MCF 10A (cell line): ENCODE measurements around the gene SELENOP. TPM values are rescaled to one million over a fixed set of nuclear protein-coding genes. Genes with fewer than 3 reads are reported as not detected.

ENCODE experiments used
- BruUV-seq: library from RNA; stranded (reverse); fragments of 400-500 nt; replicated peaks from 2 replicates; lab custom pipeline; 2021; lab: Mats Ljungman, UMichigan
- CTCF ChIA-PET: fragments of 300-600 bp; sonication (Branson Sonifier 250); formaldehyde crosslinking; extraction: SDS; loops from one replicate; lab custom pipeline; 2021; ENCODE audit warnings: antibody characterized with exemption, inconsistent platforms; lab: Yijun Ruan, JAX
- POLR2A ChIA-PET: fragments of 300-600, 350-650 bp; sonication (Branson Sonifier 250); formaldehyde crosslinking; extraction: SDS; loops from one replicate; lab custom pipeline; 2020; ENCODE audit warnings: antibody characterized with exemption, inconsistent platforms; lab: Yijun Ruan, JAX
- DNase-seq: peaks from one replicate; pipeline ENCODE4 v3.0.0-alpha.2; 2018; ENCODE audit not compliant: unreplicated experiment
- H3K27ac Mint-ChIP-seq: one replicate; pipeline ENCODE4 v1.8.0; 2022; ENCODE audit warnings: mild to moderate bottlenecking, low read depth, mixed read lengths; ENCODE audit not compliant: unreplicated experiment
- H3K27me3 Mint-ChIP-seq: one replicate; pipeline ENCODE4 v1.8.0; 2022; ENCODE audit warnings: mixed read lengths; ENCODE audit not compliant: insufficient read depth, unreplicated experiment
- H3K36me3 Mint-ChIP-seq: one replicate; pipeline ENCODE4 v1.8.0; 2022; ENCODE audit warnings: mild to moderate bottlenecking, moderate library complexity, mixed read lengths; ENCODE audit not compliant: insufficient read depth, unreplicated experiment
- H3K4me1 Mint-ChIP-seq: one replicate; pipeline ENCODE4 v1.8.0; 2022; ENCODE audit warnings: mixed read lengths; ENCODE audit not compliant: insufficient read depth, unreplicated experiment
- H3K4me3 Mint-ChIP-seq: one replicate; pipeline ENCODE4 v1.8.0; 2022; ENCODE audit warnings: mild to moderate bottlenecking, moderate library complexity, mixed read lengths; ENCODE audit not compliant: unreplicated experiment
- H3K9me3 Mint-ChIP-seq: one replicate; pipeline ENCODE4 v1.8.0; 2022; ENCODE audit warnings: mixed read lengths; ENCODE audit not compliant: unreplicated experiment
- intact Hi-C: fragments of 100-400 bp; cut with micrococcal nuclease; formaldehyde crosslinking; loops from 2 replicates; pipeline ENCODE4 v1.14.1; 2022
- total RNA-seq: library from RNA; stranded (reverse); gene quantifications from 2 replicates; pipeline ENCODE4 v1.2.3, GENCODE V29; 2022
- TF ChIP-seq, protein P1 (sequence below): fragments of 200-600 bp; IDR thresholded peaks from one replicate; pipeline ENCODE4 v1.8.0; 2022; ENCODE audit warnings: antibody characterized with exemption, mild to moderate bottlenecking; ENCODE audit not compliant: unreplicated experiment

SELENOP gene
- total RNA-seq, 1 experiment from 2014 or later: 8.3 TPM

DNA sequence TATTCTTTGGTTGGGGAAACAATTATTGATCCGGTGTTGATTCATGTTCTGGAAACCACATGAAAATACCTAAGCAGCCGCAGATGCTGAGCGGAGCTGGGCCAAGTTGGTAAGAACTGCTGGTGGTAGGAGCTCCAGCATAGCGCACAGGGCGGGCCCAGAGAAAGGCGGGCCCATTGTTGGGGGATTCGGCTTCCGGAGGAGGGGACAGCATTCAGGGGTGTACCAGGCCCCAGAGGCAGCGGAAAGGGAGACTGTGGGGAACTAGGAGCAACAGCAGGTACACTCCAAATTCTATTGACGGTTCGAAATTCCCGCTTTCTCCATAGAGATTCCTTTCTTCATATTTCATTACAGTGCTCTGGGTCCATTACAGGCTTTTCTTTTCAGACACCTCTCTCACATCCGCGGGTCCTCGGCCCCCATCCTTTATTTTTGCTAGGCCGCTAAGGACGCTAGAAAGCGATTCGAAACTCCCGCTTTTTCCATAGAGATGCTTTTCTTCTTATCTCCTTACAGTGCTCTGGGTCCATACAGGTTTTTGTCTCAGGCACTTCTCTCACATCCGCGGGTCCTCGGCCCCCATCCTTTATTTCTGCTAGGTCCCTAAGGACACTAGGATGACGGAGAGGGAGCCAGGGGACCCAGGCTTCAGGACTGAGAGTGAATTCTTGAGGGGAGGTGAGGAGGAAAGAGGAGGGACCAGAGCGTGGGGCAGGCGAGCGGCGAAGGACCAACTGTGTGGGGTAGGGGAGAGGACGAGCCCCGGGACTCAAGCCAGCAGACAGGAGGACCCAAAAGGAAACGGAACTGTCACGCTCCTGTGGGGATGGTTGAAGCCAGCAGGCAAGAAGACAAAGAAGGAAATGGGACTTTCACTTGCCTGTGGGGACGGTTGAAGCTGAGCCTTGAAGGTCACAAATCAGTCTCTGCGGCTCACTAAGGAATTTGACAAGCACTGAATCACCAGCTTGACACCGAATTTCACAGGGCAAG is 54.8 kb downstream of the SELENOP start, which contains the start of gene CCDC152:
Gene CCDC152, plus strand, starts transcription at position 213 of the 996 bp plus-strand sequence. CDS start 2,304 bp downstream, outside the sequence.
- no peaks in the 10 kb centered on the region for H3K4me1 Mint-ChIP-seq
- H3K9me3 Mint-ChIP-seq: no peaks in the 10 kb centered on the region
- TF ChIP-seq, protein P1, sequence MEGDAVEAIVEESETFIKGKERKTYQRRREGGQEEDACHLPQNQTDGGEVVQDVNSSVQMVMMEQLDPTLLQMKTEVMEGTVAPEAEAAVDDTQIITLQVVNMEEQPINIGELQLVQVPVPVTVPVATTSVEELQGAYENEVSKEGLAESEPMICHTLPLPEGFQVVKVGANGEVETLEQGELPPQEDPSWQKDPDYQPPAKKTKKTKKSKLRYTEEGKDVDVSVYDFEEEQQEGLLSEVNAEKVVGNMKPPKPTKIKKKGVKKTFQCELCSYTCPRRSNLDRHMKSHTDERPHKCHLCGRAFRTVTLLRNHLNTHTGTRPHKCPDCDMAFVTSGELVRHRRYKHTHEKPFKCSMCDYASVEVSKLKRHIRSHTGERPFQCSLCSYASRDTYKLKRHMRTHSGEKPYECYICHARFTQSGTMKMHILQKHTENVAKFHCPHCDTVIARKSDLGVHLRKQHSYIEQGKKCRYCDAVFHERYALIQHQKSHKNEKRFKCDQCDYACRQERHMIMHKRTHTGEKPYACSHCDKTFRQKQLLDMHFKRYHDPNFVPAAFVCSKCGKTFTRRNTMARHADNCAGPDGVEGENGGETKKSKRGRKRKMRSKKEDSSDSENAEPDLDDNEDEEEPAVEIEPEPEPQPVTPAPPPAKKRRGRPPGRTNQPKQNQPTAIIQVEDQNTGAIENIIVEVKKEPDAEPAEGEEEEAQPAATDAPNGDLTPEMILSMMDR: no peak
- BruUV-seq: no TSS peak
- ChIA-PET POLR2A (interaction anchor here (0.6 kb wide), 1 partner anchor 113 kb away, joined by 4 read pairs; no protein-coding TSS in a partner anchor), CTCF (interaction anchor here (1.0 kb wide), 1 partner anchor 12 kb away, joined by 5 read pairs; no protein-coding TSS in a partner anchor)
- no peak within 1 kb of the TSS for H3K4me3 Mint-ChIP-seq
- no peak for DNase-seq
- intact Hi-C loops: no loop called here
- no peaks in the 10 kb centered on the region for H3K36me3 Mint-ChIP-seq
- H3K27me3 Mint-ChIP-seq: no peaks in the 10 kb centered on the region
- H3K27ac Mint-ChIP-seq: no peak within 1 kb of the TSS

DNA sequence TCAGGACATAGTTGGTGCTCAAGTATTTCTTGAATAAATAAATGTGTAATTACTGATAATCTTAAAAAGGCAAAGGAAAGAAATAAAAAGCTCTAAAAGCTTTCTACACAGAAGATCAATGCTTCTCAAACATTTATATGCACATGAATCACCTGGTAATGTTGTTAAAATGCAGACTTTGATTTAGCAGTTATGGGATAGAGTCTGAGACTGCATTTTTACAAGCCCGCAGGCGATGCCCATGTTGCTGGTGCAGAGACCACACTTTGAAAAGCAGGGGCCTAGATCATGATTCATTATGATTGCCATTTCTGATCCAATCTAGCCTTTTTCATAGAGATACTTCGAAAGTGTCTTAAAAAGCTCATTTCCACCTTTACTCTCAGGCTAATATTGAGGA is 58.6 kb downstream of the SELENOP start:
- POLR2A ChIA-PET: interaction anchor here (0.6 to 1.0 kb wide), 2 partner anchors 22 to 1794 kb away, joined by 3 read pairs; no protein-coding TSS in a partner anchor
- no peak overlapping the region for H3K27ac Mint-ChIP-seq

DNA sequence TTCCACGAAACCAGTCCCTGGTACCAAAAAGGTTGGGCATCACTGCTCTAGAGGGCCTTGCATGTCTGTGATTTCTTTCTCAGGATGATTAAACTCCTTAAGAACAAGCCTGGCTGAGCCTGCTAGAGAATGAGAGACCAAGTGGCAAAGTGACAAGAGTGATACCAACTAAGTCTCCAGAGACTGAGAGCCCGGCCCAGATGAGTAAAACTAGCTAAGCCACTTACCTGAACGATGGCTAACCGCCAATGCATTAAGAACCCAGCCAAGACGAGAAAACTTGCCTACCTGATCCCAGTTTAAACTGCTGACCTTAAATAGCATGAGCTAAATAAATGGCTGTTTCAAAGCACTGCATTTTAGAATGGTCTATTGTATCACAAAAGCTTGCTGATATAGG is 60.6 kb downstream of the SELENOP start:
- no TSS peak for BruUV-seq
- H3K36me3 Mint-ChIP-seq: no peaks in the 10 kb centered on the region

More for the DNA sequence above, 58.6 kb downstream of the SELENOP start:
- BruUV-seq: no TSS peak
- peaks cover 5% of the 10 kb centered on the region for H3K4me1 Mint-ChIP-seq
- no peaks in the 10 kb centered on the region for H3K9me3 Mint-ChIP-seq
- intact Hi-C loops: no loop called here
- DNase-seq: no peak
- no peak overlapping the region for H3K4me3 Mint-ChIP-seq
- H3K36me3 Mint-ChIP-seq: no peaks in the 10 kb centered on the region
- no peaks in the 10 kb centered on the region for H3K27me3 Mint-ChIP-seq
- TF ChIP-seq, protein P1: no peak
- CTCF ChIA-PET: interaction anchor here (1.0 kb wide), 1 partner anchor 12 kb away, joined by 3 read pairs; no protein-coding TSS in a partner anchor

More for the DNA sequence above, 60.6 kb downstream of the SELENOP start:
- H3K27me3 Mint-ChIP-seq: no peaks in the 10 kb centered on the region
- DNase-seq: no peak
- intact Hi-C loops: no loop called here
- no peak overlapping the region for H3K27ac Mint-ChIP-seq
- no peaks in the 10 kb centered on the region for H3K9me3 Mint-ChIP-seq
- ChIA-PET POLR2A (interaction anchor here (1.6 kb wide), 1 partner anchor 27 kb away, joined by 3 read pairs; no protein-coding TSS in a partner anchor), CTCF (interaction anchor here (0.6 to 1.4 kb wide), 2 partner anchors 15 to 694 kb away, joined by 4 to 6 read pairs; no protein-coding TSS in a partner anchor)
- peaks cover 5% of the 10 kb centered on the region for H3K4me1 Mint-ChIP-seq
- TF ChIP-seq, protein P1: no peak
- no peak overlapping the region for H3K4me3 Mint-ChIP-seq
